Lower lobe of right lung (tissue), 2 donors: ENCODE measurements around the gene CFAP20DC. TPM values are rescaled to one million over a fixed set of nuclear protein-coding genes. Genes with fewer than 3 reads are reported as not detected.
"Not testable (repeated sequence)": the region's sequence is repeated elsewhere in the genome, so short reads cannot be mapped to it uniquely, and the experiment has no call there.

Experiments used
- ATAC-seq, 2 donors: fragments of 200-7000 bp; cut with Tn5 transposase; one replicate each; pipeline ENCODE4 v1.9.1; 2020 to 2022; ENCODE audit warnings: mild to moderate bottlenecking in 2 of 2, moderate library complexity in 2 of 2
- DNase-seq: peaks from one replicate; pipeline ENCODE4 v3.0.0-alpha.2; 2020
- H3K27ac ChIP-seq: fragments of 200-600 bp; one replicate; pipeline ENCODE4 v1.8.0; 2022
- H3K27me3 ChIP-seq: fragments of 200-600 bp; one replicate; pipeline ENCODE4 v1.8.0; 2022; ENCODE audit warnings: low read depth
- H3K36me3 ChIP-seq: fragments of 200-600 bp; one replicate; pipeline ENCODE4 v1.8.0; 2022; ENCODE audit warnings: mild to moderate bottlenecking
- H3K4me1 ChIP-seq: fragments of 200-600 bp; one replicate; pipeline ENCODE4 v1.8.0; 2022
- H3K4me3 ChIP-seq: fragments of 200-600 bp; one replicate; pipeline ENCODE4 v1.8.0; 2022; ENCODE audit warnings: mild to moderate bottlenecking
- H3K9me3 ChIP-seq: fragments of 200-600 bp; one replicate; pipeline ENCODE4 v1.8.0; 2022
- intact Hi-C: fragments of 100-400 bp; cut with DNase I; formaldehyde crosslinking; loops from one replicate; pipeline ENCODE4 v1.11.0; 2022
- long read RNA-seq: library from polyadenylated mRNA; unstranded; transcript quantifications from one replicate; pipeline ENCODE4 v2.0.0, GENCODE V29; 2021
- total RNA-seq: library from RNA; stranded (reverse); fragmentation: NEBNext Ultra II Directional; extraction: Animal tissue kit (Norgen Biotek cat#: 25700); gene quantifications from one replicate; pipeline ENCODE4 v1.2.1, GENCODE V29; 2021
- TF ChIP-seq, protein P1 (sequence below): fragments of 200-600 bp; IDR thresholded peaks from one replicate; pipeline ENCODE4 v1.8.0; 2022; ENCODE audit warnings: antibody characterized with exemption, mild to moderate bottlenecking
- donor health status: DM: no; HTN: yes; CAD: no; lungs with severe emphysema.

CFAP20DC gene
- total RNA-seq = 0.71 TPM
- long read RNA-seq, partial matches to known transcripts = 1 of 1 reads
- long read RNA-seq, other reads (novel, unspliced or antisense) = 0 of 1 reads

DNA sequence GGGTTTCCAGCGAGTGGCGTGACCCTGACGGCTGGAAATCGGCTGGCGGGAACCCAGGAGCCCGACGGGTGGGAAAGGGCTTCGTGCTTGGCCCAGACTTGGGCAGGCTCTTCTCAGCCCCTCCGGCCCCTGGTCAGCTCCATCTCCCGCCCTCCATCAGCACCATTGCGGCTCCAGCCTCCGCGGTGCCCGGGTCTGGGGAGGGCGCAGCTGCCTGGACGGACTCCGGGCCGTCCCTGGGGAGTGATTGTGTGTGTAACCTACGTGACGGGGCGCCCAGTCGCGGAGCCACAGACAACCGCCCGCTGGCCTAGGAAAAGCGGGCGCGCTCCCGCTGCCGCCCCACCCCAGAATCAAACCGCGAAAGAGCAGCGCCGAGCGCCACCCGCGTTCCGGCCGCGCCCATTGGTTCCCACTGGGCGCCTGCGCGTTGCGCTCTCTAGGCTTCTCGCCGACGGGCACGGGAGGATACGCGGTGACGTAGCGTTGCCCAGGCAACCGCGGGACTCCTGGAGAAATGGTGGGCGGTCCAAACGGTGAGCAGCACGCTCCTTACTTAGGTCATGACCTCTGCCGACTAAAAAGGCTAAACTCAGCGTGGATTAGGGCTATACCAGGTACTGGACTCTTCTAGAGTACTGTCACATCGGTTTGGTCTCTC is at the start of gene CFAP20DC:
CFAP20DC (minus strand) TSS at position 355 of the 661 bp plus-strand sequence. CDS start 394 bp downstream, outside the sequence.
- peak; percentile 94 for DNase-seq
- H3K4me3 ChIP-seq = peak within 1 kb of the TSS; percentile 61
- intact Hi-C loops = no loop called here
- no peaks in the 10 kb centered on the region for H3K9me3 ChIP-seq
- no peaks in the 10 kb centered on the region for H3K36me3 ChIP-seq
- TF ChIP-seq, protein P1, sequence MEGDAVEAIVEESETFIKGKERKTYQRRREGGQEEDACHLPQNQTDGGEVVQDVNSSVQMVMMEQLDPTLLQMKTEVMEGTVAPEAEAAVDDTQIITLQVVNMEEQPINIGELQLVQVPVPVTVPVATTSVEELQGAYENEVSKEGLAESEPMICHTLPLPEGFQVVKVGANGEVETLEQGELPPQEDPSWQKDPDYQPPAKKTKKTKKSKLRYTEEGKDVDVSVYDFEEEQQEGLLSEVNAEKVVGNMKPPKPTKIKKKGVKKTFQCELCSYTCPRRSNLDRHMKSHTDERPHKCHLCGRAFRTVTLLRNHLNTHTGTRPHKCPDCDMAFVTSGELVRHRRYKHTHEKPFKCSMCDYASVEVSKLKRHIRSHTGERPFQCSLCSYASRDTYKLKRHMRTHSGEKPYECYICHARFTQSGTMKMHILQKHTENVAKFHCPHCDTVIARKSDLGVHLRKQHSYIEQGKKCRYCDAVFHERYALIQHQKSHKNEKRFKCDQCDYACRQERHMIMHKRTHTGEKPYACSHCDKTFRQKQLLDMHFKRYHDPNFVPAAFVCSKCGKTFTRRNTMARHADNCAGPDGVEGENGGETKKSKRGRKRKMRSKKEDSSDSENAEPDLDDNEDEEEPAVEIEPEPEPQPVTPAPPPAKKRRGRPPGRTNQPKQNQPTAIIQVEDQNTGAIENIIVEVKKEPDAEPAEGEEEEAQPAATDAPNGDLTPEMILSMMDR = no peak
- no peaks in the 10 kb centered on the region for H3K27me3 ChIP-seq
- ATAC-seq = peak; percentile 98 to 100
- peak within 1 kb of the TSS; percentile 21 for H3K27ac ChIP-seq
- H3K4me1 ChIP-seq = no peaks in the 10 kb centered on the region

DNA sequence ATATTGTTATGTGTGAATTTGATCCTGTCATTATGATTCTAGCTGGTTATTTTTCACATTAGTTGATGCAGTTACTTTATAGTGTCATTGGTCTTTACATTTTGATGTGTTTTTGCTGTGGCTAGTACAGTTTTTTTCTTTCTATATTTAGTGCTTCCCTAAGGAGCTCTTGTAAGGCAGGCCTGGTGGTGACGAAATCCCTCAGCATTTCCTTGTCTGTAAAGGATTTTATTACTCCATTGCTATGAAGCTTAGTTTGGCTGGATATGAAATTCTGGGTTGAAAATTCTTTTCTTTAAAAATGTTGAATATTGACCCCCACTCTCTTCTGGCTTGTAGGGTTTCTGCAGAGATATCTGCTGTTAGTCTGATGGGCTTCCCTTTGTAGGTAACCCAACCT is 48.7 kb upstream of the CFAP20DC start:
- H3K36me3 ChIP-seq, H3K9me3 ChIP-seq, H3K4me3 ChIP-seq, H3K27ac ChIP-seq, intact Hi-C loops, H3K27me3 ChIP-seq, H3K4me1 ChIP-seq, ATAC-seq, DNase-seq: not testable (repeated sequence)

DNA sequence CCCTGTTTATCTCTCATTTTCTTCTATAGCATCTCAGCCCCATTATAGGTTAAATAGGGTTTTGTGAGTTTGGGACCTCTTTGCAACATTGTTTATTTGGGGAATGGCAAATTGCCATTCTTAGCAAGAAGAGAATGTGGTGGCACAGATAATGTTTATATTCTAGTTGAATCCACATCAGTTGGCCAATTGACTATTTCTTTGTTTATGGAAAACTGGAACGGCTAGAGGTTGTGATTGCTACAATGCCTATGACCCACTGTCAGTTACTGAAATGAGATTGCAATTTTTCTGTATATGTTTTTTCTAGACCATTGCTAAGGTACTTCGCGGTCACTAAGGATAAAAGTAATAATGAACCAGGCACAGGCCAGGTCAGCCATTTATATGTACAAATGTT is 44.6 kb upstream of the CFAP20DC start:
- no peaks in the 10 kb centered on the region for H3K9me3 ChIP-seq
- TF ChIP-seq, protein P1 = no peak
- DNase-seq = no peak
- no peak for ATAC-seq
- intact Hi-C loops = no loop called here
- H3K4me1 ChIP-seq = no peaks in the 10 kb centered on the region
- H3K4me3 ChIP-seq = no peak overlapping the region
- H3K27me3 ChIP-seq = no peaks in the 10 kb centered on the region
- no peaks in the 10 kb centered on the region for H3K36me3 ChIP-seq
- no peak overlapping the region for H3K27ac ChIP-seq

DNA sequence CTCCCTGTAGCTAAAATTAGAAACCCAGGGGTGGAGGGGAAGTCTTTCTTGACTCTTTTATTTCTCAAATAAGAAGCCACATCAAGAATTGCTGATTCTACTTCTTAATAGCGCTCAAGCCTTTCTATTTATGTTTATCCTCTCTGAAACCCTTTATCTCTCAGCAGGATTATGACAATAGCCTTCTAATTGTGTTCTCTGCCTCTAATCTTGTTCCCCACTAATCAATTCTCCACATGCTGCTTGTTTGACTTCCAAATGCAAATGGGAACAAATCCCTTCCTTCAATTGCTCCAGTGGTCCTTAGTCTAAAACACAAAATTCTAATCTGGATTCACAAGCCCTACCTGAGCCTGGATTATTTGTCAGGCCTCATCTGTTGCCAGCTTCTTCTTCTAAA is 43.7 kb upstream of the CFAP20DC start:
- Histone ChIP-seq H3K4me3 (no peak overlapping the region), H3K9me3 (no peaks in the 10 kb centered on the region), H3K27ac (no peak overlapping the region), H3K27me3 (no peaks in the 10 kb centered on the region), H3K36me3 (no peaks in the 10 kb centered on the region), H3K4me1 (no peaks in the 10 kb centered on the region)
- intact Hi-C loops = no loop called here
- DNase-seq = no peak
- ATAC-seq = no peak
- TF ChIP-seq, protein P1 = no peak

DNA sequence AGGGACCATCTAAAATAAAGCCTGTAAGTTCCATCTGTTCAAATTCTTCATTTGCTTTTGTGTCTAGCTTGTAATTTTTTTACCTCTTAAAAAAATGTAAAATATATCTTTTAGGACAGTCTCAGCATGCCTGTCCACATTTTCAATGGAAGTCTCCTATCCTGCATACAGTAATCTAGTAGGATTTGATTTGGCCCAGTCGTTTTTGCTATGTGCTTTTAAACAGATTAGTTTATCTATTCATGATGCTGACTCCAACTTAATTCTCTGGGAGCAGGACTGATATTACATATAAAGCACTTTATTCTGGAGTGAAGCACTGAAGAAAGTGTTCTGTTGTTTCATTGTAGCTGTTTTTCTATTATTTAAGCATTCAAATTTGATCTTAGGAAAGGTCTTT is 38.9 kb upstream of the CFAP20DC start:
- Histone ChIP-seq H3K27ac (no peak overlapping the region), H3K27me3 (no peaks in the 10 kb centered on the region), H3K36me3 (no peaks in the 10 kb centered on the region), H3K9me3 (no peaks in the 10 kb centered on the region), H3K4me3 (no peak overlapping the region), H3K4me1 (no peaks in the 10 kb centered on the region)
- no peak for ATAC-seq
- TF ChIP-seq, protein P1 = no peak
- no peak for DNase-seq
- intact Hi-C loops = no loop called here

DNA sequence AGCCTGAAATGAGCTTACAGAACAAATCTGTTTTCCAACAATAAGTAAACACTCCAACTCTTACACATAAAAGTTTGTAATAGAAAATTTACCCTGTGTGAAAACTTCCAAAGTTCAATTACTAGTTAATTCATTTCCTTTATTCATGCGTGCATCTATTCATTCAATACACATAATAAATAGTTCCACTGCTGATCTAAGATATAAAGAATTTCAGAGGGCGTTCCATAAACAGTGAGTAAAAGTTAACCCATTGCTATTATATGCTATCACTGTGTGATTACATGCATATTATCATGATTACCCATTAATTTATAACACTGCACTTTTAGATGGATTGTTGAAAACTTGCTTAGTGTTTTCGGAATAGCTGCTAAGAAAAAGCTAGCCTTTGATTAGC is 36.2 kb upstream of the CFAP20DC start:
- no peak for ATAC-seq
- no peaks in the 10 kb centered on the region for H3K9me3 ChIP-seq
- TF ChIP-seq, protein P1 = no peak
- intact Hi-C loops = no loop called here
- no peaks in the 10 kb centered on the region for H3K27me3 ChIP-seq
- no peak for DNase-seq
- no peaks in the 10 kb centered on the region for H3K36me3 ChIP-seq
- no peaks in the 10 kb centered on the region for H3K4me1 ChIP-seq
- H3K4me3 ChIP-seq = no peak overlapping the region
- H3K27ac ChIP-seq = no peak overlapping the region
